A673 (cell line): Measurements from ENCODE around the gene AJAP1.

Experiments
- EZH2 ChIP-seq: fragments of 200-600 bp; sonication (generic); IDR thresholded peaks from 2 replicates; pipeline ENCODE4 v1.6.1; 2017; ENCODE audit warnings: borderline replicate concordance, low read depth, mild to moderate bottlenecking, mixed read lengths, antibody characterized with exemption, low read length; ENCODE audit not compliant: poor library complexity, severe bottlenecking
- TF ChIP-seq, protein P1 (sequence below): fragments of 300-800, 200-600 bp; sonication (generic); conservative IDR thresholded peaks from 2 replicates; pipeline ENCODE4 v1.5.1; 2017; ENCODE audit warnings: low read depth, mild to moderate bottlenecking, antibody characterized with exemption, low read length, moderate library complexity, mixed read lengths

DNA sequence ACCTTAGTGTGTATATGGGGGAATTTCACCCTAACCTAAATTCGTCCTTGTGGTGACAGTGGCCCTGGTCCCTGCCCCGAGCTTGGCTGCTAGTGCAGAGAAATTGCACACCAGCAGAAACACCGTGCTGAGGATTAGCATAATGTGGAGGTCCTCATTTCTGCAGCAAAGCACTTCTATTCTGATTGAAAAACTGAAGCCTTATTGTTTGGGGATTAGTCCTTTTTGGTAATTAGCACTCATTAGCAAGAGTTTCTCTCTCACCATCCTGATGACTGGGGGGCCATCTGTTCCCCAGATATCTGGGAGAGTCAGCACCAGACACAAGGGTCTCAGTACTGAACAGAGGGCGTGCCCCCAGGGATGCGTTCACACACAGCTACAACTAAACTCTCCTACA lies 55.2 kb downstream of the AJAP1 start:
- TF ChIP-seq, protein P1, sequence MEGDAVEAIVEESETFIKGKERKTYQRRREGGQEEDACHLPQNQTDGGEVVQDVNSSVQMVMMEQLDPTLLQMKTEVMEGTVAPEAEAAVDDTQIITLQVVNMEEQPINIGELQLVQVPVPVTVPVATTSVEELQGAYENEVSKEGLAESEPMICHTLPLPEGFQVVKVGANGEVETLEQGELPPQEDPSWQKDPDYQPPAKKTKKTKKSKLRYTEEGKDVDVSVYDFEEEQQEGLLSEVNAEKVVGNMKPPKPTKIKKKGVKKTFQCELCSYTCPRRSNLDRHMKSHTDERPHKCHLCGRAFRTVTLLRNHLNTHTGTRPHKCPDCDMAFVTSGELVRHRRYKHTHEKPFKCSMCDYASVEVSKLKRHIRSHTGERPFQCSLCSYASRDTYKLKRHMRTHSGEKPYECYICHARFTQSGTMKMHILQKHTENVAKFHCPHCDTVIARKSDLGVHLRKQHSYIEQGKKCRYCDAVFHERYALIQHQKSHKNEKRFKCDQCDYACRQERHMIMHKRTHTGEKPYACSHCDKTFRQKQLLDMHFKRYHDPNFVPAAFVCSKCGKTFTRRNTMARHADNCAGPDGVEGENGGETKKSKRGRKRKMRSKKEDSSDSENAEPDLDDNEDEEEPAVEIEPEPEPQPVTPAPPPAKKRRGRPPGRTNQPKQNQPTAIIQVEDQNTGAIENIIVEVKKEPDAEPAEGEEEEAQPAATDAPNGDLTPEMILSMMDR: no peak
- TF ChIP-seq EZH2: no peak
